Measurements from ENCODE around the gene ZNF280B. TPM values are rescaled to one million over a fixed set of nuclear protein-coding genes. Genes with fewer than 3 reads are reported as not detected.
"Not testable (repeated sequence)": the region's sequence is repeated elsewhere in the genome, so short reads cannot be mapped to it uniquely, and the experiment has no call there.

ZNF280B gene
- total RNA-seq, 1 donor from 2014 or later, result 1.9 TPM

- DNase-seq (ENCODE audit: low read depth), result peak; percentile 49
Measured at GRCh38 chr22:22463855-22464540, 44.5 kb downstream of the ZNF280B start.

- no peak for DNase-seq (ENCODE audit: low read depth)
Measured at GRCh38 chr22:22462813-22463567, 45.6 kb downstream of the ZNF280B start.

DNA sequence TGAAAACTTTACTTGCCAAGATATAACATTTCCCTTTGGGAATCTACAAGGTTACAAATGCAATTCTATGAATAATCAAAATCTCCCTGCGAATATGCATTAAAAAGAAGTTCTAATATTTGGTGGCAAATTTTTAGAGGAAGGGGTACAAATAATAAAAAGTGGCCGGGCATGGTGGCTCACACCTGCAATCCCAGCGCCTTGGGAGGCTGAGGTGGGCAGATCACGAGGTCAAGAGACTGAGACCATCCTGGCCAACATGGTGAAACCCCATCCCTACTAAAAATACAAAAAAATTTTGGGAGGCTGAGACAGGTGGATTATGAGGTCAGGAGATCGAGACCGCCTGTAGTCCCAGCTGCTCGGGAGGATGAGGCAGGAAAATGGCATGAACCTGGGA lies 47.0 kb downstream of the ZNF280B start:
- DNase-seq (ENCODE audit: low read depth), result no peak

GRCh38 chr22:22461111-22461510 lies 47.4 kb downstream of the ZNF280B start:
- DNase-seq (ENCODE audit: low read depth), result no peak

- DNase-seq (ENCODE audit: low read depth), result no peak
Measured at GRCh38 chr22:22460635-22461034, 47.9 kb downstream of the ZNF280B start.

- DNase-seq (ENCODE audit: low read depth), result no peak
Measured at GRCh38 chr22:22460060-22460459, 48.5 kb downstream of the ZNF280B start.

DNA sequence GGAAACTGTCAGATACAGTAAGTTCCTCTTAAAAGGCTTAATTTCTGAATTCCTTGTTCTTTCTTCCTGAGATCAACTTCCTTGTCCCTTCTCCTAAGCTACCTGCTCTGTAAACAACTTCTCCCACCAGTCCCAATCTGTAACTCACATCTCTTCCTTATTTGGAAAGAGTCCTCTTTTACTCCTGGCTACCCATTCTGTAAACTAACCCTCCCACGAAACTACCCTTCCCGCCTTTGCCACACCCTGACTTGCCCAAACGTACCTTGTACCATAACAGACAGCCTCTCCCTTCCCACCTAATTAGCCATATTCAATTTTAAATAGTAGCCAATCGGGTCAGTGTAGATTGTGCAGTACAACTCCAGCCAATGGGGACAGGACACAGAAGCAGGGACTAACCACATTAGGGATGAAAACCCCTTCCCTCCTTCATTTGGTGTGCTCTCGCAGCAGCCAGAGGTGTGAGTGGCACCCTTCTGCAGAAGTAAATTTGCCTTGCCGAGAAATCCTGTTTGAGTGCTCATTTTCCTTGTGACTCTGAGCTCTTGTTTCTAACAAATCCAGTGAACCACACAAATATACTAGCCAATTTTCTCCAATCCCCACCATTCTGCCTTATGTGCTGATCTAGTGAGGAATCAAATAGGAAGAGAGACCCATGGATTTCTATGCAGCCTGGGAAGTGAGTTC lies 49.5 kb downstream of the ZNF280B start:
- DNase-seq (ENCODE audit: low read depth), result no peak

GRCh38 chr22:22458387-22458786 lies 50.2 kb downstream of the ZNF280B start:
- no peak for DNase-seq (ENCODE audit: low read depth)

GRCh38 chr22:22454997-22455396 lies 53.5 kb downstream of the ZNF280B start:
- DNase-seq (ENCODE audit: low read depth), result no peak

DNA sequence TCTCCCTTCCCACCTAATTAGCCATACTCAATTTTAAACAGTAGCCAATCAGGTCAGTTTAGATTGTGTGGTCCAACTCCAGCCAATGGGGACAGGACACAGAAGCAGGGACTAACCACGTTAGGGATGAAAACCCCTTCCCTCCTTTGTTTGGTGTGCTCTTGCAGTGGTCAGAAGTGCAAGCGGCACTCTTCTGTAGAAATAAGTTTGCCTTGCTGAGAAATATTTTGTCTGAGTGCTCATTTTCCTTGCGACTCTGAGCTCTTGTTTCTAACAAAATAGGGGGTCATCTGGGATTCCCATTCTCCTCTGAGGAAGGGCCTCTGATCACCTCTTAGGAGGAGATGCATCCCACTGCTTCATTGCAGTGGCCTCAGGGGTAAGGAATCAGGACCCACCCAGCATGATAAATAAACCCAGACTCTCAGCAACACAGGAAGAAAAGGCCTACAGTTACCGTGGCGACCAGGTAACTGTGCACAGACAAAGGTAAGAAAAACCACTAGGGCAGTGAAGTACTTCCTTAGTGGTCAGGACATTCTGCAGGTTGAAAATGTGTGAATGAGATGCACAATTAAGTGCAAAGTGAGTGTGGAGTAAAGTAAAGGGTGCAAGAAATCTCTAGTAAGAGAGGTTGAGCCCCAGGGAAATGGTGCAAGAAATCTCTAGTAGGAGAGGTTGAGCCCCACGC lies 55.4 kb downstream of the ZNF280B start:
- no peak for DNase-seq (ENCODE audit: low read depth)

- DNase-seq (ENCODE audit: low read depth), result no peak
Measured at GRCh38 chr22:22452211-22452610, 56.3 kb downstream of the ZNF280B start.

- no peak for DNase-seq (ENCODE audit: low read depth)
Measured at GRCh38 chr22:22450343-22450839, 58.2 kb downstream of the ZNF280B start.

DNA sequence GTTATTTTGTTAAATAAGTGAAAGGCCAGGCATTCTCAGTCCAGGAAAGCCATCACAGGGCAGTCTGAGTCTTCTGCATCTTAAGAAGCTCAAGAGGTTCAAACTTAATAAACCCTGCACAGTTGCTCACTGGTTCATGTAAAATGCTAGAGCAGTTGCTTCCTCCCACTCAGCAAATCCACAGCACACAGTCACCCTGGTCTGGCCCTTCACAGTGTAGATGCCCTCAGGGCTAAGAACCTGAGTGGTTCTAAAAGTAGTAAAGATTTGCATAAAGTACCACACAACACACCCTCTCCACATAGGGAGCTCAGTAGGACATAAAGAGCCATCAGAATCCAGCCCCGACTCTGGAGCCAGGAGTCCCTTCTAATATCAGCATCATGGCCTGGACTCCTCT lies 58.7 kb downstream of the ZNF280B start:
- DNase-seq (ENCODE audit: low read depth), result no peak

- no peak for DNase-seq (ENCODE audit: low read depth)
Measured at GRCh38 chr22:22446517-22446916, 62.0 kb downstream of the ZNF280B start.

GRCh38 chr22:22444007-22444589 lies 64.4 kb downstream of the ZNF280B start:
- not testable (repeated sequence) for DNase-seq (ENCODE audit: low read depth)

DNA sequence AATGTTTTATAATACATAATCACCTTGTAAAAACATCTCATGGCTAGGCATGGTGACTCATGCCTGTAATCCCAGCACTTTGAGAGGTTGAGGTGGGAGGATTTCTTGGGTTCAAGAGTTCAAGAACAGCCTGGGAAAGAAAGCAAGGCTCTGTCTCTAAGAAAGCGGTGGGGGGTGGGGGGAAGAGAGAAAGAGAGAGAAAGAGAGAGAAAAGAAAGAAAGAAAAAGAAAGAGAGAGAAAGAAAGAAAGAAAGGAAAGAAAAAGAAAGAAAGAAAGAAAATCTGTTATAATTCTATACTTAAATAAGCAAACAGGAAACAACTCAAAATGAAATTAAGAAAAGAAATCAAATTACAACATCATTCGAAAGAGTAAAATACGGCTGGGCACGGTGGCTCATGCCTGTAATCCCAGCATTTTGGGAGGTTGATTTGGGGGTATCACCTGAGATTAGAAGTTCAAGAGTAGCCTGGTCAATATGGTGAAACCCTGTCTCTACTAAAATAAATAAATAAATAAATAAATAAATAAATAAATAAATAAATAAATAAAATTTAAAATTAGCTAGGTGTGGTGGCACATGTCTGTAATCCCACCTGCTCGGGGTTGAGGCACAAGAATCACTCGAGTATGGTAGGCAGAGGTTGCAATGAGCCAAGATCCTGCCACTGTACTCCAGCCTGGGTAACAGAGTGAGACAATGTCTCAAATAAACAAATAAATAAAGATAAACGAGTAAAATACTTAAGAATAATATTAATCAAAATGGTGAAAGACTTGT lies 65.4 kb downstream of the ZNF280B start:
- no peak for DNase-seq (ENCODE audit: low read depth)

DNA sequence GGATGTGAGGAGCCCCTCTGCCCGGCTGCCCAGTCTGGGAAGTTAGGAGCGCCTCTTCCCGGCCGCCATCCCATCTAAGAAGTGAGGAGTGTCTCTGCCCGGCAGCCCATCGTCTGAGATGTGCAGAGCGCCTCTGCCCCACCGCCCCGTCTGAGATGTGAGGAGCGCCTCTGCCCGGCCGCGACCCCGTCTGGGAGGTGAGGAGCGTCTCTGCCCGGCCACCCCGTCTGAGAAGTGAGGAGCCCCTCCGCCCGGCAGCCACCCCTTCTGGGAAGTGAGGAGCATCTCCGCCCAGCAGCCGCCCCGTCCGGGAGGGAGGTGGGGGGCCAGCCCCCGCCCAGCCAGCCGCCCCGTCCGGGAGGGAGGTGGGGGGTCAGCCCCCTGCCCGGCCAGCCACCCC lies 66.9 kb downstream of the ZNF280B start:
- not testable (repeated sequence) for DNase-seq (ENCODE audit: low read depth)

- DNase-seq (ENCODE audit: low read depth), result no peak
Measured at GRCh38 chr22:22440188-22440587, 68.4 kb downstream of the ZNF280B start.

Data from renal cortical epithelial cell (primary cell).